HepG2 (cell line): ENCODE results near the gene GPS1. TPM values are rescaled to one million over a fixed set of nuclear protein-coding genes. Genes with fewer than 3 reads are reported as not detected.

Experiments used
- ATF7-NPFF ChIP-seq: sonication (generic); formaldehyde crosslinking; IDR thresholded peaks from 2 replicates; pipeline ENCODE4 v1.8.1; 2023; ENCODE audit warnings: mild to moderate bottlenecking, low read depth, missing genetic modification reagents, moderate library complexity
- CENPT ChIP-seq: sonication (generic); formaldehyde crosslinking; IDR thresholded peaks from 2 replicates; pipeline ENCODE4 v1.8.0; 2022; ENCODE audit warnings: low read depth, mild to moderate bottlenecking, moderate library complexity, missing genetic modification reagents
- DNMT1 ChIP-seq: sonication (generic); formaldehyde crosslinking; IDR thresholded peaks from 2 replicates; pipeline ENCODE4 v1.5.1; 2020; ENCODE audit warnings: mild to moderate bottlenecking, missing genetic modification reagents
- GABPB1 ChIP-seq: IDR thresholded peaks from 2 replicates; pipeline ENCODE4 v1.6.1; 2016; ENCODE audit warnings: mild to moderate bottlenecking, missing genetic modification reagents, moderate library complexity, missing compliant biosample characterization
- HMG20B ChIP-seq: conservative IDR thresholded peaks from 2 replicates; pipeline ENCODE4 v1.6.1; 2016; ENCODE audit warnings: missing genetic modification reagents, missing compliant biosample characterization
- HNRNPLL ChIP-seq: fragments of 200-400 bp; formaldehyde crosslinking; IDR thresholded peaks from 2 replicates; pipeline ENCODE4 v1.6.1; 2017; ENCODE audit warnings: mild to moderate bottlenecking, low read depth, low read length; ENCODE audit not compliant: poor library complexity, severe bottlenecking
- MED8 ChIP-seq: sonication (generic); formaldehyde crosslinking; IDR thresholded peaks from 2 replicates; pipeline ENCODE4 v1.8.1; 2023; ENCODE audit warnings: mild to moderate bottlenecking, missing genetic modification reagents; ENCODE audit not compliant: insufficient replicate concordance
- NCOA5 ChIP-seq: sonication (generic); formaldehyde crosslinking; IDR thresholded peaks from 2 replicates; pipeline ENCODE4 v1.4.0; 2020; ENCODE audit warnings: missing genetic modification reagents
- REL ChIP-seq: sonication (generic); formaldehyde crosslinking; conservative IDR thresholded peaks from 2 replicates; pipeline ENCODE4 v1.8.0; 2022; ENCODE audit warnings: mild to moderate bottlenecking, missing genetic modification reagents, moderate library complexity
- SRY ChIP-seq: sonication (generic); formaldehyde crosslinking; IDR thresholded peaks from 2 replicates; pipeline ENCODE4 v1.8.0; 2022; ENCODE audit warnings: mild to moderate bottlenecking, missing genetic modification reagents
- TGIF2 ChIP-seq: IDR thresholded peaks from 2 replicates; pipeline ENCODE4 v1.6.1; 2016; ENCODE audit warnings: control low read depth, missing compliant biosample characterization
- YEATS2 ChIP-seq: sonication (generic); formaldehyde crosslinking; IDR thresholded peaks from 2 replicates; pipeline ENCODE4 v1.4.0; 2020; ENCODE audit warnings: missing genetic modification reagents, borderline replicate concordance
- ZNF207 ChIP-seq: fragments of 450-650 bp; IDR thresholded peaks from 2 replicates; pipeline ENCODE4 v1.6.1; 2016; ENCODE audit warnings: antibody characterized with exemption, borderline replicate concordance
- ZNF768 ChIP-seq: sonication (generic); formaldehyde crosslinking; IDR thresholded peaks from 2 replicates; pipeline ENCODE4 v1.4.0; 2020; ENCODE audit warnings: missing genetic modification reagents
- ZNF777 ChIP-seq: sonication (generic); formaldehyde crosslinking; IDR thresholded peaks from 2 replicates; pipeline ENCODE4 v1.4.0; 2020; ENCODE audit warnings: missing genetic modification reagents
- ZSCAN31 ChIP-seq: sonication (generic); formaldehyde crosslinking; IDR thresholded peaks from 2 replicates; pipeline ENCODE4 v1.5.0; 2020; ENCODE audit warnings: low read depth, mild to moderate bottlenecking, missing genetic modification reagents
- polyA plus RNA-seq, 8 experiments: library from polyadenylated mRNA; depleted of rRNA in 3 of 8; stranded (reverse) in 7 of 8; unstranded in 1 of 8; fragments of >200 nt; fragmentation: Illumina TruSeq in 4 of 8; extraction: Trizol in 4 of 8; gene quantifications; 2 replicates each; pipeline versions ENCODE4 v1.2.1 to v1.2.3, GENCODE V29; 2011 to 2016; ENCODE audit warnings: low read depth in 4 of 8, missing spikeins in 1 of 8, mixed read lengths in 1 of 8; ENCODE audit not compliant: insufficient read depth in 1 of 8
- total RNA-seq, 5 experiments: library from RNA; depleted of rRNA; stranded (reverse); fragments of >200 nt; fragmentation: Illumina TruSeq; extraction: Trizol; gene quantifications; 2 replicates each; pipeline ENCODE4 v1.2.3, GENCODE V29; 2016; ENCODE audit warnings: low read depth in 1 of 5
- TF ChIP-seq, protein P1 (sequence below): conservative IDR thresholded peaks from 2 replicates; pipeline ENCODE4 v1.6.1; 2018; ENCODE audit warnings: missing genetic modification reagents
- TF ChIP-seq, protein P2 (sequence below), 2 experiments: sonication (generic) in 1 of 2; formaldehyde crosslinking in 1 of 2; IDR thresholded peaks; 2 replicates each; pipeline versions ENCODE4 v1.4.0 to v1.6.1; 2016 to 2020; ENCODE audit warnings: borderline replicate concordance in 1 of 2, low read depth in 1 of 2, mild to moderate bottlenecking in 1 of 2, missing genetic modification reagents in 1 of 2
- TF ChIP-seq, protein P3 (sequence below): sonication (generic); formaldehyde crosslinking; IDR thresholded peaks from 2 replicates; pipeline ENCODE4 v1.4.0; 2020; ENCODE audit warnings: mild to moderate bottlenecking, missing genetic modification reagents
- TF ChIP-seq, protein P4 (sequence below): IDR thresholded peaks from 2 replicates; pipeline ENCODE4 v1.6.1; 2018; ENCODE audit warnings: missing genetic modification reagents, mild to moderate bottlenecking, missing compliant biosample characterization

GPS1 gene
- total and polyA plus RNA-seq, 2 of the 13 experiments (the other 11 are each of a cell fraction or from before 2014, with no cell fraction given) = 124 to 128 TPM

DNA sequence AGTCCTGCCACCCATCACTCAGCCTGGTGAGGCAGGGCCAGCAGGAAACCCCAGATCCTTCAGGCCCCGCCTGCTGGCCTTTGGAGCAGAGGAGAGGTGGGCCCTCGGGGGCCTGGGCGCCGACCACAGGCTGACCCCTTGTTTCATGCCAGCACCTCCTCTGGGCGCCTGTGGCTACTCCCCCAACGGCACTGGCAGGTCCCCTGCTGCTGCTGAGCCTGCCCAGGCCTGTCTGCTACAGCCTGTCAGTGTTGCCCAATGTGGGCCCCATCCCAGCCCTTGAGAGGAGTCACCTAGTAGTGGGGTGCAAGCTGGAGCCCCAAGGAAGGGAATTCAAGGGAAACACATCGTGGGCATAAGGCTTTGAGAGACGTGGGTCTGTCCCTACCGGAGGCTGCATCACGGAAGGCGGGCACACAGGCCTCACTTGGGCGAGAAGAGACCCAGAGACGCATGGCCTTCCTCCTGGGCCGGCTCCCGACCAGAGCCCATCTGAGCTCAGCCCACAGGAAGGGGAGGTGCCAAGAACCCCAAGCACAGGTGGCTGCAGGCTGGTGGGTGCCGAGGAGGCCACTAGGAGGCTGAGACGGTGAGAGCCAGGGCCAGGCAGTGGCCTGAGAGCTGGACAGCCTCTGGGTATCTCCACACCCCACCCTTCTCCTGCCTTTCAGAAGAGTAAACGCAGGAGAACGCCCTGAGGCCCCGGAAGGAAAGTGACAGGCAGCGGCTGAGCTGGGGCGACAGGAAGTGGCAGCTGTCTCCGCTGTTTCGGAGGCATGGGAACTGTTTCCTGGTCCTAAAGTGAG lies 54.4 kb downstream of the GPS1 start (continued):
- TF ChIP-seq DNMT1 (no peak), ZSCAN31 (peak; percentile 86), ZNF207 (no peak), ATF7-NPFF (peak; percentile 37; the same call in 1 of the 2 replicates), CENPT (CRISPR knock-in tag) (peak; percentile 82; the same call in 1 of the 2 replicates), YEATS2 (peak; percentile 83; the same call in 1 of the 2 replicates), REL (CRISPR knock-in tag) (peak; percentile 55; the same call in 1 of the 2 replicates), TGIF2 (peak; percentile 87), GABPB1 (peak; percentile 90), HNRNPLL (peak; percentile 5), SRY (CRISPR knock-in tag) (peak; percentile 90), HMG20B (CRISPR knock-in tag) (peak; percentile 72; the same call in 1 of the 2 replicates), ZNF777 (CRISPR knock-in tag) (no peak; the same call in none of the 2 replicates), MED8 (peak; percentile 75), ZNF768 (CRISPR knock-in tag) (no peak; the same call in 1 of the 2 replicates), NCOA5 (CRISPR knock-in tag) (no peak)
- TF ChIP-seq, protein P1, sequence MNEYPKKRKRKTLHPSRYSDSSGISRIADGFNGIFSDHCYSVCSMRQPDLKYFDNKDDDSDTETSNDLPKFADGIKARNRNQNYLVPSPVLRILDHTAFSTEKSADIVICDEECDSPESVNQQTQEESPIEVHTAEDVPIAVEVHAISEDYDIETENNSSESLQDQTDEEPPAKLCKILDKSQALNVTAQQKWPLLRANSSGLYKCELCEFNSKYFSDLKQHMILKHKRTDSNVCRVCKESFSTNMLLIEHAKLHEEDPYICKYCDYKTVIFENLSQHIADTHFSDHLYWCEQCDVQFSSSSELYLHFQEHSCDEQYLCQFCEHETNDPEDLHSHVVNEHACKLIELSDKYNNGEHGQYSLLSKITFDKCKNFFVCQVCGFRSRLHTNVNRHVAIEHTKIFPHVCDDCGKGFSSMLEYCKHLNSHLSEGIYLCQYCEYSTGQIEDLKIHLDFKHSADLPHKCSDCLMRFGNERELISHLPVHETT (CRISPR knock-in tag) = 0 out of 2 replicates have a peak, but pooled peaks have one; percentile 42
- TF ChIP-seq, protein P2, sequence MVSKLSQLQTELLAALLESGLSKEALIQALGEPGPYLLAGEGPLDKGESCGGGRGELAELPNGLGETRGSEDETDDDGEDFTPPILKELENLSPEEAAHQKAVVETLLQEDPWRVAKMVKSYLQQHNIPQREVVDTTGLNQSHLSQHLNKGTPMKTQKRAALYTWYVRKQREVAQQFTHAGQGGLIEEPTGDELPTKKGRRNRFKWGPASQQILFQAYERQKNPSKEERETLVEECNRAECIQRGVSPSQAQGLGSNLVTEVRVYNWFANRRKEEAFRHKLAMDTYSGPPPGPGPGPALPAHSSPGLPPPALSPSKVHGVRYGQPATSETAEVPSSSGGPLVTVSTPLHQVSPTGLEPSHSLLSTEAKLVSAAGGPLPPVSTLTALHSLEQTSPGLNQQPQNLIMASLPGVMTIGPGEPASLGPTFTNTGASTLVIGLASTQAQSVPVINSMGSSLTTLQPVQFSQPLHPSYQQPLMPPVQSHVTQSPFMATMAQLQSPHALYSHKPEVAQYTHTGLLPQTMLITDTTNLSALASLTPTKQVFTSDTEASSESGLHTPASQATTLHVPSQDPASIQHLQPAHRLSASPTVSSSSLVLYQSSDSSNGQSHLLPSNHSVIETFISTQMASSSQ (IDR thresholded peaks at IDR 0.05; ENCODE audit: low read depth) = no peak
- TF ChIP-seq, protein P2 (CRISPR knock-in tag; IDR thresholded peaks at IDR 0.05; ENCODE audit: borderline replicate concordance) = peak; percentile 28; the same call in 1 of the 2 replicates
- TF ChIP-seq, protein P3, sequence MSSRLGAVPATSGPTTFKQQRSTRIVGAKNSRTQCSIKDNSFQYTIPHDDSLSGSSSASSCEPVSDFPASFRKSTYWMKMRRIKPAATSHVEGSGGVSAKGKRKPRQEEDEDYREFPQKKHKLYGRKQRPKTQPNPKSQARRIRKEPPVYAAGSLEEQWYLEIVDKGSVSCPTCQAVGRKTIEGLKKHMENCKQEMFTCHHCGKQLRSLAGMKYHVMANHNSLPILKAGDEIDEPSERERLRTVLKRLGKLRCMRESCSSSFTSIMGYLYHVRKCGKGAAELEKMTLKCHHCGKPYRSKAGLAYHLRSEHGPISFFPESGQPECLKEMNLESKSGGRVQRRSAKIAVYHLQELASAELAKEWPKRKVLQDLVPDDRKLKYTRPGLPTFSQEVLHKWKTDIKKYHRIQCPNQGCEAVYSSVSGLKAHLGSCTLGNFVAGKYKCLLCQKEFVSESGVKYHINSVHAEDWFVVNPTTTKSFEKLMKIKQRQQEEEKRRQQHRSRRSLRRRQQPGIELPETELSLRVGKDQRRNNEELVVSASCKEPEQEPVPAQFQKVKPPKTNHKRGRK = peak; percentile 52; the same call in 1 of the 2 replicates
- TF ChIP-seq, protein P4, sequence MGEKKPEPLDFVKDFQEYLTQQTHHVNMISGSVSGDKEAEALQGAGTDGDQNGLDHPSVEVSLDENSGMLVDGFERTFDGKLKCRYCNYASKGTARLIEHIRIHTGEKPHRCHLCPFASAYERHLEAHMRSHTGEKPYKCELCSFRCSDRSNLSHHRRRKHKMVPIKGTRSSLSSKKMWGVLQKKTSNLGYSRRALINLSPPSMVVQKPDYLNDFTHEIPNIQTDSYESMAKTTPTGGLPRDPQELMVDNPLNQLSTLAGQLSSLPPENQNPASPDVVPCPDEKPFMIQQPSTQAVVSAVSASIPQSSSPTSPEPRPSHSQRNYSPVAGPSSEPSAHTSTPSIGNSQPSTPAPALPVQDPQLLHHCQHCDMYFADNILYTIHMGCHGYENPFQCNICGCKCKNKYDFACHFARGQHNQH (CRISPR knock-in tag) = peak; percentile 92
